Measurements from ENCODE around the gene MEX3C. TPM values are rescaled to one million over a fixed set of nuclear protein-coding genes. Genes with fewer than 3 reads are reported as not detected.

The MEX3C gene
- total RNA-seq, 4 donors from 2014 or later, result 31.6 to 42.0 (median 37.6) TPM

DNA sequence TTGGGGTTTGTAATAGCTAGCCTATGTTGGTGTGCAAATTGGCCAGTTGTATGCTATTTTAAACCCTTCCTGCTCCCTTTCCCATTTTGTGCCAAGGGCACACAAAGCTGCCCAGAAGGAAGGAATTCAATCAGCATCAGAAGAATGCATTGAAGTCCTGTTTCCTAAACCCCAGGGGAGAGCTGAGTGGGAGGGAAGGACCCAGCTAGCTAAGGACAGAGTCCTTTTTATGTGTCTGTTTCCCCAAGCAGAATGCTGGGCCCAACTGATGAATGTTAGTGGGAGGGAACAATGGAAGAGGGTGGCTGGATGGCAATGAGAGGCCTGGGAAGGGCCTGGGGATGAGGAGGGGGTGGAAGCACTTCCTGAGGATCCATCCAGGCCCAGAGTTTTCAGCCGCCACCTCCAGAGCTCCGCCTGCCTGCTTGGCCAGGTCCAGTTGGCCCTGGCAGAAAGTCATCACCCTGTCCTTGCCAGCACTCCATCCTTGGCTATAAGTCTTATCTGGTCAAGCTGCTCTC is 32.7 kb downstream of the MEX3C start:
- no peak overlapping the region for H3K27ac ChIP-seq
- H3K4me3 ChIP-seq, result no peak overlapping the region
- no peak for DNase-seq (ENCODE audit: low spot score in 2 of 2)
- no peak for TF ChIP-seq POLR2AphosphoS5 (IDR thresholded peaks at IDR 0.05)
- TF ChIP-seq, protein P1, sequence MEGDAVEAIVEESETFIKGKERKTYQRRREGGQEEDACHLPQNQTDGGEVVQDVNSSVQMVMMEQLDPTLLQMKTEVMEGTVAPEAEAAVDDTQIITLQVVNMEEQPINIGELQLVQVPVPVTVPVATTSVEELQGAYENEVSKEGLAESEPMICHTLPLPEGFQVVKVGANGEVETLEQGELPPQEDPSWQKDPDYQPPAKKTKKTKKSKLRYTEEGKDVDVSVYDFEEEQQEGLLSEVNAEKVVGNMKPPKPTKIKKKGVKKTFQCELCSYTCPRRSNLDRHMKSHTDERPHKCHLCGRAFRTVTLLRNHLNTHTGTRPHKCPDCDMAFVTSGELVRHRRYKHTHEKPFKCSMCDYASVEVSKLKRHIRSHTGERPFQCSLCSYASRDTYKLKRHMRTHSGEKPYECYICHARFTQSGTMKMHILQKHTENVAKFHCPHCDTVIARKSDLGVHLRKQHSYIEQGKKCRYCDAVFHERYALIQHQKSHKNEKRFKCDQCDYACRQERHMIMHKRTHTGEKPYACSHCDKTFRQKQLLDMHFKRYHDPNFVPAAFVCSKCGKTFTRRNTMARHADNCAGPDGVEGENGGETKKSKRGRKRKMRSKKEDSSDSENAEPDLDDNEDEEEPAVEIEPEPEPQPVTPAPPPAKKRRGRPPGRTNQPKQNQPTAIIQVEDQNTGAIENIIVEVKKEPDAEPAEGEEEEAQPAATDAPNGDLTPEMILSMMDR (IDR thresholded peaks at IDR 0.05), result no peak
- no peak for TF ChIP-seq EP300 (IDR thresholded peaks at IDR 0.05)
- no peak for TF ChIP-seq POLR2A (IDR thresholded peaks at IDR 0.05)
- no peaks in the 10 kb centered on the region for H3K27me3 ChIP-seq
- 86% methylated on average over 2 of the region's 2 CpGs for WGBS
- H3K36me3 ChIP-seq, result no peaks in the 10 kb centered on the region
- peaks cover 4% of the 10 kb centered on the region for H3K4me1 ChIP-seq
- no peaks in the 10 kb centered on the region for H3K9me3 ChIP-seq

DNA sequence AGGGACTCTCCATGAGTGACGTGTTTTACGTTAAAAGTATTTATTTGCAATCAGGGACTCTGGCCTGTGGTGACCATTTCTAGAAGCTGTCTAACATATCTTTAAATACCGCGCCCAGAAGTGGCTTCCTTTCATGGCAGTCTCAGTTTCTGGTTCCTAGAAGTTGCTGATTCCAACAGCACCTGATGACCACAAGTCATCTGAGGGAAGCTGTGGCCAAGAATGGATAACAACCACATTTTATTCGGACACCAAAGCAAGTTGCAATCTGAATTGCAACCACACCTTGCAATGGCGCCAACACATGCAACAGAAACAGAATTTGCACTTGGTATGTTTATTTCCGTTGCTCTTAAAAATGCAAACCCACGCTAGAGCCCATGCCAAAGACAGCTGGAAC is 33.1 kb downstream of the MEX3C start:
- H3K9me3 ChIP-seq, result no peaks in the 10 kb centered on the region
- H3K27me3 ChIP-seq, result no peaks in the 10 kb centered on the region
- H3K27ac ChIP-seq, result no peak overlapping the region
- TF ChIP-seq, protein P1 (IDR thresholded peaks at IDR 0.05), result no peak
- TF ChIP-seq POLR2AphosphoS5 (IDR thresholded peaks at IDR 0.05) (no peak), EP300 (IDR thresholded peaks at IDR 0.05) (no peak), POLR2A (IDR thresholded peaks at IDR 0.05) (no peak)
- peaks cover 4% of the 10 kb centered on the region for H3K4me1 ChIP-seq
- no peak overlapping the region for H3K4me3 ChIP-seq
- DNase-seq (ENCODE audit: low spot score in 2 of 2), result no peak
- 79% methylated on average over 8 of the region's 8 CpGs for WGBS
- no peaks in the 10 kb centered on the region for H3K36me3 ChIP-seq

DNA sequence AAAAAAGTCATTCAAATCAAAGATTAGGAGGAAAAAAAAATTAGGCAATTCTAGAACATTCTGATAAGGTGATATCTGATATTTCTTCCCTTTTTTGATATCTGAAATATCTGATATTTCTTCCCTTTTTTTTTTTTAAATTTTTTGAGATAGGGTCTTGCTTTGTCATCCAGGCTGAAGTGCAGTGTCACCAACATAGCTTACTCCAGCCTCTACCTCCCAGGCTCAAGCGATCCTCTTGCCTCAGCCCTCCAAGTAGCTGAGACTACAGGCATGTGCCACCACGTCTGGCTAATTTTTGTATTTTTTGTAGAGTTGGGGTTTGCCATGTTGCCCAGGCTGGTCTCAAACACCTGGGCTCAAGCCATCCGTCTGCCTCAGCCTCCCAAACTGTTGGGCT is 33.9 kb downstream of the MEX3C start:
- 93% methylated on average over 3 of the region's 3 CpGs for WGBS
- H3K36me3 ChIP-seq, result no peaks in the 10 kb centered on the region
- peaks cover 4% of the 10 kb centered on the region for H3K4me1 ChIP-seq
- H3K27me3 ChIP-seq, result no peaks in the 10 kb centered on the region
- H3K9me3 ChIP-seq, result no peaks in the 10 kb centered on the region
- H3K27ac ChIP-seq, result no peak overlapping the region
- TF ChIP-seq POLR2AphosphoS5 (IDR thresholded peaks at IDR 0.05) (no peak), POLR2A (IDR thresholded peaks at IDR 0.05) (no peak), EP300 (IDR thresholded peaks at IDR 0.05) (no peak)
- TF ChIP-seq, protein P1 (IDR thresholded peaks at IDR 0.05), result no peak
- DNase-seq (ENCODE audit: low spot score in 2 of 2), result no peak
- no peak overlapping the region for H3K4me3 ChIP-seq

DNA sequence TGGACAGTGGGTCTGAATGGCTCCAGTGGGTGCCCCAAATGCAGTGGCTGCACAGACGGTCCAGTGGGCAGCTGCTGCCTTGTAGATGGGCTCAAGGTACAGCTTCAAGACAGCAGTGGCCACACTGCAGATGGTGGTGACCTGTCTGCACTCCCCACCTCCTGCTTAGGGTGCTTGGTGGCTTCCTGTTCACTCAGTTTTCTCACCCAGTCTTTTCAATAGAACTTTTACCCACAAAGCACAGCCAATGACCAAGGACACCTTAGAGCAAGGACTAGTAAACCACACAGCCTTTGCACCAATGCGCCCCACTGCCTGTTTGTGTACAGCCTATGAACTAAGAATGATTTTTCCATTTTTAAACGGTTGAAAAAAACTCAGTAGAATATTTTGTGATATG is 34.9 kb downstream of the MEX3C start:
- 75% methylated on average over 3 of the region's 3 CpGs for WGBS
- H3K4me3 ChIP-seq, result no peak overlapping the region
- H3K9me3 ChIP-seq, result no peaks in the 10 kb centered on the region
- H3K4me1 ChIP-seq, result peaks cover 4% of the 10 kb centered on the region
- no peak overlapping the region for H3K27ac ChIP-seq
- TF ChIP-seq POLR2A (IDR thresholded peaks at IDR 0.05) (no peak), EP300 (IDR thresholded peaks at IDR 0.05) (no peak), POLR2AphosphoS5 (IDR thresholded peaks at IDR 0.05) (no peak)
- TF ChIP-seq, protein P1 (IDR thresholded peaks at IDR 0.05), result no peak
- DNase-seq (ENCODE audit: low spot score in 2 of 2), result no peak
- no peaks in the 10 kb centered on the region for H3K36me3 ChIP-seq
- no peaks in the 10 kb centered on the region for H3K27me3 ChIP-seq

DNA sequence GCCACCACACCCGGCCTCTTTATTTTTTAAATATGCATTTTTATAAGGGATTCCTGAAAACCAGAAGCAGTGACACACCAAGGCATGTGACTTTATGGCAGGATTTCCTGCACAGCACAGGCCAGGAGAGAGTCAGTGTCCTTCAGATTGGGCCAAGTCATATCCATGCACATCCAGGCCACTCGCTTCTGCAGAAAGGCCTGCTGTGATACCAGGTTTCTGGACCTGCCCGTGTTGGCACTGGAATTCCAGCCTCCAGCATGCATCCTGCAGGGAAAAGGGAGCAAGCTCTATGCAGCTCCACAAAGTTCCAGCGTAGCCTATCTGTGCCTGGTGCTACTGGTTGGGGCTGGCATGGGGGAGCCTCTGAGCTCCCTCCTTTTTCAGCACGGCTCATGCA is 36.8 kb downstream of the MEX3C start:
- 100% methylated on average over 2 of the region's 5 CpGs for WGBS
- no peaks in the 10 kb centered on the region for H3K36me3 ChIP-seq
- H3K27ac ChIP-seq, result no peak overlapping the region
- H3K9me3 ChIP-seq, result no peaks in the 10 kb centered on the region
- TF ChIP-seq POLR2A (IDR thresholded peaks at IDR 0.05), result no peak
- TF ChIP-seq, protein P1 (IDR thresholded peaks at IDR 0.05), result no peak
- no peak for TF ChIP-seq POLR2AphosphoS5 (IDR thresholded peaks at IDR 0.05)
- TF ChIP-seq EP300 (IDR thresholded peaks at IDR 0.05), result no peak
- H3K27me3 ChIP-seq, result no peaks in the 10 kb centered on the region
- no peak overlapping the region for H3K4me3 ChIP-seq
- no peak for DNase-seq (ENCODE audit: low spot score in 2 of 2)
- peaks cover 4% of the 10 kb centered on the region for H3K4me1 ChIP-seq
